SU-DHL-6 (cell line): ENCODE measurements around the gene RNF38.

Experiments used
- H2AFZ ChIP-seq: fragments of 200-600 bp; sonication (generic); 2 replicates; pipeline ENCODE4 v1.6.1; 2014; ENCODE audit warnings: low read depth, mild to moderate bottlenecking, moderate library complexity, mixed read lengths, antibody characterized with exemption, low read length; ENCODE audit not compliant: severe bottlenecking
- H3F3A ChIP-seq: fragments of 200-600 bp; shearing (Covaris generic); 2 replicates; pipeline ENCODE4 v1.6.0; 2016; ENCODE audit warnings: antibody characterized with exemption, mild to moderate bottlenecking; ENCODE audit not compliant: insufficient read depth
- H3K27ac ChIP-seq: fragments of 200-600 bp; sonication (generic); 2 replicates; pipeline ENCODE4 v1.5.1; 2016; ENCODE audit warnings: low read depth, mild to moderate bottlenecking, low read length, moderate library complexity, mixed read lengths
- H3K27me3 ChIP-seq: fragments of 200-600 bp; sonication (generic), shearing (Covaris generic); 2 replicates; pipeline ENCODE4 v1.6.0; 2014; ENCODE audit warnings: mild to moderate bottlenecking, low read length
- H3K36me3 ChIP-seq: fragments of 200-600 bp; sonication (generic); 2 replicates; pipeline ENCODE4 v1.6.1; 2014; ENCODE audit warnings: mild to moderate bottlenecking, low read length, mixed read lengths
- H3K4me2 ChIP-seq: fragments of 300-600, 200-600 bp; shearing (Covaris generic), sonication (generic); 2 replicates; pipeline ENCODE4 v1.6.0; 2014; ENCODE audit warnings: low read length, low read depth, mild to moderate bottlenecking; ENCODE audit not compliant: poor library complexity, severe bottlenecking
- H3K4me3 ChIP-seq: fragments of 200-600 bp; sonication (generic); 2 replicates; pipeline ENCODE4 v1.5.1; 2014; ENCODE audit warnings: antibody characterized with exemption, low read length, mild to moderate bottlenecking, mixed read lengths; ENCODE audit not compliant: insufficient read depth, poor library complexity, severe bottlenecking
- H3K79me2 ChIP-seq: fragments of 200-600 bp; sonication (generic); 2 replicates; pipeline ENCODE4 v1.6.1; 2014; ENCODE audit warnings: mild to moderate bottlenecking, low read length, moderate library complexity; ENCODE audit not compliant: insufficient read depth
- H3K9ac ChIP-seq: fragments of 200-600 bp; sonication (generic); 2 replicates; pipeline ENCODE4 v1.7.0; 2014; ENCODE audit warnings: mild to moderate bottlenecking, low read length
- H3K9me2 ChIP-seq: fragments of 200-600 bp; sonication (generic); replicated peaks from 2 replicates; pipeline ENCODE4 v1.6.1; 2014; ENCODE audit warnings: low read length; ENCODE audit not compliant: insufficient read depth
- H3K9me3 ChIP-seq: fragments of 200-600 bp; sonication (generic); 2 replicates; pipeline ENCODE4 v1.6.1; 2014; ENCODE audit warnings: low read length, mixed read lengths; ENCODE audit not compliant: insufficient read depth
- H4K20me1 ChIP-seq: fragments of 200-600 bp; sonication (generic); 2 replicates; pipeline ENCODE4 v1.6.1; 2014; ENCODE audit warnings: low read depth, mild to moderate bottlenecking, antibody characterized with exemption, low read length, moderate library complexity, mixed read lengths
- EZH2phosphoT487 ChIP-seq: fragments of 200-600 bp; sonication (generic), shearing (Covaris generic); conservative IDR thresholded peaks from 2 replicates; pipeline ENCODE4 v1.6.1; 2018; ENCODE audit warnings: mild to moderate bottlenecking, antibody characterized with exemption, low read length, moderate library complexity, mixed read lengths
- TF ChIP-seq, protein P1 (sequence below): fragments of 200-600 bp; sonication (generic); IDR thresholded peaks from one replicate; pipeline ENCODE4 v1.5.1; 2017; ENCODE audit warnings: antibody characterized with exemption, mild to moderate bottlenecking, low read length, moderate library complexity; ENCODE audit not compliant: insufficient read depth, poor library complexity, severe bottlenecking

The RNF38 gene

GRCh38 chr9:36431078-36431477 lies 31.0 kb upstream of the RNF38 start:
- Histone ChIP-seq H3K4me3 (no peak overlapping the region), H2AFZ (no peak overlapping the region), H3K9ac (no peak overlapping the region), H3K9me3 (no peaks in the 10 kb centered on the region), H3K79me2 (peaks cover 44% of the 10 kb centered on the region), H3F3A (no peaks in the 10 kb centered on the region), H3K9me2 (no peaks in the 10 kb centered on the region), H3K27ac (no peak overlapping the region), H4K20me1 (peaks cover 6% of the 10 kb centered on the region; the same call in 1 of the 2 replicates), H3K4me2 (no peak overlapping the region), H3K36me3 (no peaks in the 10 kb centered on the region), H3K27me3 (no peaks in the 10 kb centered on the region)
- TF ChIP-seq, protein P1, sequence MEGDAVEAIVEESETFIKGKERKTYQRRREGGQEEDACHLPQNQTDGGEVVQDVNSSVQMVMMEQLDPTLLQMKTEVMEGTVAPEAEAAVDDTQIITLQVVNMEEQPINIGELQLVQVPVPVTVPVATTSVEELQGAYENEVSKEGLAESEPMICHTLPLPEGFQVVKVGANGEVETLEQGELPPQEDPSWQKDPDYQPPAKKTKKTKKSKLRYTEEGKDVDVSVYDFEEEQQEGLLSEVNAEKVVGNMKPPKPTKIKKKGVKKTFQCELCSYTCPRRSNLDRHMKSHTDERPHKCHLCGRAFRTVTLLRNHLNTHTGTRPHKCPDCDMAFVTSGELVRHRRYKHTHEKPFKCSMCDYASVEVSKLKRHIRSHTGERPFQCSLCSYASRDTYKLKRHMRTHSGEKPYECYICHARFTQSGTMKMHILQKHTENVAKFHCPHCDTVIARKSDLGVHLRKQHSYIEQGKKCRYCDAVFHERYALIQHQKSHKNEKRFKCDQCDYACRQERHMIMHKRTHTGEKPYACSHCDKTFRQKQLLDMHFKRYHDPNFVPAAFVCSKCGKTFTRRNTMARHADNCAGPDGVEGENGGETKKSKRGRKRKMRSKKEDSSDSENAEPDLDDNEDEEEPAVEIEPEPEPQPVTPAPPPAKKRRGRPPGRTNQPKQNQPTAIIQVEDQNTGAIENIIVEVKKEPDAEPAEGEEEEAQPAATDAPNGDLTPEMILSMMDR = no peak
- TF ChIP-seq EZH2phosphoT487 = no peak

DNA sequence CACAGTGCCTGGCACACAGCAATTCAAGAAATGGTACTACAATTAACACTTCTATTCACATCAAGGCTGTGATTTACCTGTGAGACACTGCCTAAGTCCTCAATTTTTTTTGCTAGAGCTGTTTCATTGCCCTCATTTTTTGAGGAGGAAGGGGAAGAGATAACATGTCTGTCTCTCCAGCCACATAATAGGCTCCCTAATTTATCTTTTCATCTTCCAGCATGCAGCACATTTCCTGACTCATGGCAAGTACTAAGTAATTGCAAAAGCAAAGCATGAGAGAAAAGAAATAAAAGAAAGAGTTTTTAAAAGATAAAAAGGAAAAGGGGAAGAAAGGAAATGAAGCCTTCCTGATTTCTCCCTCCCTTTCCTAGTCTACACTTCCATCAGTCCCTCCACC lies 26.9 kb upstream of the RNF38 start:
- Histone ChIP-seq H3K27ac (no peak overlapping the region), H3K36me3 (0 out of 2 replicates have a peak, but pooled peaks cover 3% of the 10 kb centered on the region), H3K9me3 (no peaks in the 10 kb centered on the region), H3K4me3 (no peak overlapping the region), H4K20me1 (0 out of 2 replicates have a peak, but pooled peaks cover 3% of the 10 kb centered on the region), H3K4me2 (no peak overlapping the region), H3K9me2 (no peaks in the 10 kb centered on the region), H3K27me3 (no peaks in the 10 kb centered on the region), H3K9ac (no peak overlapping the region), H3K79me2 (peaks cover 49% of the 10 kb centered on the region), H2AFZ (no peak overlapping the region), H3F3A (no peaks in the 10 kb centered on the region)
- TF ChIP-seq, protein P1 = no peak
- TF ChIP-seq EZH2phosphoT487 = no peak

DNA sequence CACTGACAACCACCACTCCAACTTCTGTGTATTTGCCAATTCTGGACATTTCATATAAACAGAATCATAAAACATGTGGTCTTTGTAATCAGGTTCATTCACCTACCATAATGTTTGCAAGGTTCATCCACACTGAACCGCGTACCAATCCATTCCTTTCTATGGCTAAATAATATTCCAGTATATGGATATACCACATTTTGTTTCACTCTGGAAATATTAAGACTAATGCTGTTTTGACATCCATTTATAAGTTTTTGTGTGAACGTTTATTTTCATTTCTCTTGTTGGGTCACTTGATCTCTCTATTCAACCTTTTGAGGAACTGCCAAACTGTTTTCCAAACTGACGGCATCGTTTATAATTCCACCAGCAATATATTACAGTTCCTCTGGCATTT lies 26.3 kb upstream of the RNF38 start:
- Histone ChIP-seq H3K27me3 (no peaks in the 10 kb centered on the region), H3K27ac (no peak overlapping the region), H3K4me2 (no peak overlapping the region), H3K9me2 (no peaks in the 10 kb centered on the region), H3K9me3 (no peaks in the 10 kb centered on the region), H3K4me3 (no peak overlapping the region), H3F3A (no peaks in the 10 kb centered on the region), H3K9ac (no peak overlapping the region), H4K20me1 (0 out of 2 replicates have a peak, but pooled peaks cover 3% of the 10 kb centered on the region), H3K36me3 (0 out of 2 replicates have a peak, but pooled peaks cover 3% of the 10 kb centered on the region), H2AFZ (no peak overlapping the region), H3K79me2 (peaks cover 43% of the 10 kb centered on the region)
- no peak for TF ChIP-seq EZH2phosphoT487
- TF ChIP-seq, protein P1 = no peak
